LNCaP clone FGC (cell line): ENCODE data around the gene DIPK1C.

Source experiments
- DNase-seq: peaks from one replicate; pipeline ENCODE4 v3.0.0-alpha.2; 2011; ENCODE audit warnings: low read depth
- H3K4me3 ChIP-seq: 2 replicates; pipeline ENCODE4 v1.5.1; 2011; ENCODE audit warnings: mild to moderate bottlenecking, low read depth, low read length, control low read depth
- TF ChIP-seq, protein P1 (sequence below): IDR thresholded peaks from 2 replicates; pipeline ENCODE4 v1.5.1; 2012; ENCODE audit warnings: mild to moderate bottlenecking; ENCODE audit not compliant: control insufficient read depth, insufficient read depth; ENCODE audit errors: extremely low read depth

DIPK1C gene

DNA sequence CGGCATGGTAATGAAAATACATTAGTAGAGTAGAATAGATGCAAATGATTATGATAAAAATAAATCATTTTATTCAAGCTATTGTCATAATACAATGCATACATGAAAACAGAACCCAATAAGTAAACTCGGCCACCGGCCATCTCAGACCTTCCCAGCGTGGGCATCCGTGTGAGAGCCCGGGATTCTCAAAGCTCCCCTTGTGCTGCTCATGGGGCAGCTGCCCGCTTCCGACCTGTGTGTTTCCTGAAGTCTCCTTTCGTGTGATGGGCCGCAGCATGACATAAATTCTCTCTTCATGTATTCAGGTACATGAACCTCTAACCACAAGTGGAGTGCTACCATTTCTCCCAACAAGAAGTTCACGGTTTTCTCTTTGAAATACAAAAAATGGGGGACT, 25.6 kb upstream of the DIPK1C start:
- TF ChIP-seq, protein P1, sequence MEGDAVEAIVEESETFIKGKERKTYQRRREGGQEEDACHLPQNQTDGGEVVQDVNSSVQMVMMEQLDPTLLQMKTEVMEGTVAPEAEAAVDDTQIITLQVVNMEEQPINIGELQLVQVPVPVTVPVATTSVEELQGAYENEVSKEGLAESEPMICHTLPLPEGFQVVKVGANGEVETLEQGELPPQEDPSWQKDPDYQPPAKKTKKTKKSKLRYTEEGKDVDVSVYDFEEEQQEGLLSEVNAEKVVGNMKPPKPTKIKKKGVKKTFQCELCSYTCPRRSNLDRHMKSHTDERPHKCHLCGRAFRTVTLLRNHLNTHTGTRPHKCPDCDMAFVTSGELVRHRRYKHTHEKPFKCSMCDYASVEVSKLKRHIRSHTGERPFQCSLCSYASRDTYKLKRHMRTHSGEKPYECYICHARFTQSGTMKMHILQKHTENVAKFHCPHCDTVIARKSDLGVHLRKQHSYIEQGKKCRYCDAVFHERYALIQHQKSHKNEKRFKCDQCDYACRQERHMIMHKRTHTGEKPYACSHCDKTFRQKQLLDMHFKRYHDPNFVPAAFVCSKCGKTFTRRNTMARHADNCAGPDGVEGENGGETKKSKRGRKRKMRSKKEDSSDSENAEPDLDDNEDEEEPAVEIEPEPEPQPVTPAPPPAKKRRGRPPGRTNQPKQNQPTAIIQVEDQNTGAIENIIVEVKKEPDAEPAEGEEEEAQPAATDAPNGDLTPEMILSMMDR = no peak
- no peak overlapping the region for H3K4me3 ChIP-seq
- DNase-seq = no peak

DNA sequence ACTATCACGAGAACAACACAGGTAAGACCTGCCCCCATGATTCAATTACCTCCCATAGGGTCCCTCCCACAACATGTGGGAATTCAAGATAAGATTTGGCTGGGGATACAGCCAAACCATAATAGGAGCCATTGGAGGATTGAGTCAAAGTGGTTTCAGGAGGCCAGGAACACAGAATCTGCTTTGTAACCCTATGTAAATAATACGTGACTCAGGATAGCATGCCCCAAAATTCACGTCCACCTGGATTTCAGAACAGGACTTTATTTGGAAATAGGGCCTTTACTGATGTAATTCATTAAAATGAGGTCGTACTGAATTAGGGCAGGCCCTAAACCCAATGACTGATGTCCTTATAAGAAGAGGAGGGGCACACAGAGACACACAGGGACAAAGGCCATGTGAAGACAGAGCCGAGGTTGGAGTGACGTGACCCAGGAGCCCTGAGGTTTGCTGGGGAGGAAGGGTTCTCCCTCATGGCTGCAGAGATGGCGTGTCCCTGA, 23.1 kb upstream of the DIPK1C start:
- TF ChIP-seq, protein P1 = no peak
- H3K4me3 ChIP-seq = no peak overlapping the region
- DNase-seq = no peak

DNA sequence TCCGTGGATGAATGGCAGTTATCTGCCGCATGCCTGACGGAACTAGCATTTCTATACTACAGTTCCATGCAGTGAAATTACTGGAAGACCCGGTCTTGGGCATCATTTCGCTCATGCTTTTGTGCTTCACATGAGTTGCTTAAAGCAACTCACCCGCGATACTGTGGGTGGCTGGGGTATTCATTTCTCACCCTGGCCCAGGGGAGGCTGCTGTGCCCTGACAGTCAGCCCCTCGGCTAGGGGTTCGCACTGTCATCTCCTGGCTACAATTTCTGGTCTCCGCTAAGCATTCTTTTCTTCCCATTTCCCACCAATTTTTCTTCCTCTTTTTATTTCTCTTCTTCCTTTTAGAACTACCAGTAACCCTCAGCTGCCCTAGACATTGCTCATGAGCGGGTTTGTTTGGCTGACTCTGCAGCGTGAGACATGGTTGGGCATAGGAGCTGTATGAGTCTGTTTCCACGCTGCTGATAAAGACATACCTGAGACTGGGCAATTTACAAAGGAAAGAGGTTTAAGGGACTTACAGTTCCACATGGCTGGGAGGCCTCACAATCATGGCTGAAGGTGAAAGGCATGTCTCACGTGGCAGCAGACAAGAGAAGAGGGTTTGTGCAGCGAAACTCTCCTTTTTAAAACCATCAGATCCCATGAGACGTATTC, 22.5 kb upstream of the DIPK1C start:
- no peak overlapping the region for H3K4me3 ChIP-seq
- no peak for DNase-seq
- TF ChIP-seq, protein P1 = no peak

DNA sequence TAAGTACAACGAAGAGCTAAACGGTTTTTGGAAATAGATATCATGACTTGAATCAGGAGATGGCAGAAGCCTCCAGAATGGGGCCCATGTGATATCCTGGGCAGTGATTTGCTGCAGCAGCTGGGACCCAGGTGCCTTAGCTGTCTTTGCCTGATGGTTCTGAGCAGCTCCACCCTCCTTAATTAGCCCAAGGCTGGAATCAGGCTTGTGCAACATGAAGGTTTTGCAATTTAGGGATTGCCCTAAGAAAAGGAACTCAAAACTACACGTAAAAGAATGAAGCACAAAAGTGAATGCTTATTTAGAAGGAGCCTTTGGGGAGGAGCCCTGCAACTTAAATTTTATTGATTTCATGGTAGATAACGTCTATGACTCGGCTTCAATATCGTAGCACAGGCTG, 21.8 kb upstream of the DIPK1C start:
- no peak for DNase-seq
- TF ChIP-seq, protein P1 = no peak
- no peak overlapping the region for H3K4me3 ChIP-seq

DNA sequence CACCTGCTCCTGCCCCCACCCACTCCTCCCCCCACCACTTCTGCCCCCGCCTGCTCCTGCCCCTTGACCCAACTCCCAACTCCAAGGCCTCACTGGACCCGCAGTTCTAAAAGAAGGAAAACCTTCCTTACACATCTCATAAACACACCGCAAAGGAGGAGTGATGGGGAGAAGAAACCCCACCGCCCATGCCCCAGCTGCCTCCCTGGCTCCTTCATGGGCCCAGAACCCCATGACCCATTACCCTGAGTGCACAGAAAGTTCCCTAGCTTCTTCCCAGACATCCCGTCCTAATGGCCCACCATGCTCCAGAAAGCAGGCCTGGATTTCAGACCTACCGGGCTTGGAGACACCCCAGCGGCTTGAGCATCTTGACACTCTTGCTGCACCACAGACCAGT, 21.2 kb upstream of the DIPK1C start:
- TF ChIP-seq, protein P1 = no peak
- no peak overlapping the region for H3K4me3 ChIP-seq
- no peak for DNase-seq

DNA sequence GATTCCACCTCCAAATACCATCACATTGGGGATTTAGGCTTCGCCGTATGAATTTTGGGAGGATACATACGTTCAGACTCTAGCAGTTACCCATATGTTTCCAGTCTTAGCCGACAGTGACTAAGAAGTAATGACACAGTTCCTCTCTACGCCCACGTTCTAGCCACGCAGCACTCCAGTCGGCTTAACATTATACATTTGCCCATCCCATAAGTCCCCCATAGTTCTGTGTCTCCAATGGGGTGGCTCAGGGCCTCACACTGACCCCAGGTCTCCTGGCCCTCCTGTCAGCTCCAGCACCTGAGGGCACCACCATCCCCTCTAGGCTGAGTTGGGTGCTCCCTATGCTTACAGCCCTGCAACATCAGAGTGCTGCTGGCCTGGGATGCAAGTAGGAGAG, 20.7 kb upstream of the DIPK1C start:
- H3K4me3 ChIP-seq = no peak overlapping the region
- TF ChIP-seq, protein P1 = no peak
- no peak for DNase-seq

DNA sequence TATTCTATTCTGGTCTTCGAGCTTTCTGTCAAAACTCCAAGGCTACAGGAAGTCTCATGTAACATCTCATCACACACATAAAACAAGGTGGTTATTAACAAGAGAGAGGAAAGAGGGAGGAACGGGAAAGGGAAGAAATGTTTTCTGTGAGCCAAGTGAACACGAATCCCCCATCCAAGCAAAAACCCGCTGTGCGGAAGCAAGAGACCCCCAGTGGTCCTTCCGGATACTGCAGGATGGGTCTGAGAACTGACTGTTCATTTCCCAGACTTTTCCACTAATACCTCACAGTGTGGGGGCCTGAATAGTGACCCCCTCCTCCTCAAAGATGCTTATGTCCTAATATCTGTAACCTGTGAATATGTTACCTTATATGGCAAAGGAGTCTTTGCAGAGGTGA, 19.0 kb upstream of the DIPK1C start:
- TF ChIP-seq, protein P1 = peak; percentile 43
- no peak overlapping the region for H3K4me3 ChIP-seq
- DNase-seq = no peak
